ENCODE results near the gene PLA2G2D.

Gene PLA2G2D

DNA sequence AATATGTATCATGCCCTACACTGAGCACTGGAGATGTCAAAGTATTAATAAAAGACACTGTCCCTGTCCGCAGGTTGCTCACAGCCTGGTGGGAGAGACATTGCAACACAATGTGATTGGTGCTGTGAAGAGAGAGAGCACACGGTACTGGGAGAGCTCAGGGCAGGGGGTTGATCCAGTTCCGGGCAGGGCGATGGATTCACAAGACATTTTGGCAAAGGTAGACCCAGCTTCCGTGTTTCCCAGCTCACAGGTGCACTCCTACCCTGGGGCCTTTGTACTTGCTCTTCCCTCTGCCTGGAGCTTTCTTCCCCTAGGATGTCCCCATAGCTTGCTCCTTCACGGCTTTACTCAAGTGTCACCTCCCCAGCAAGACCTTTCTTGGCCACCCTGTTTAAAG is 47.9 kb downstream of the PLA2G2D start:
- Histone ChIP-seq H3K27me3 (ENCODE audit: low read depth) (no peaks in the 10 kb centered on the region), H3K4me3 (no peak overlapping the region), H3K9me3 (no peaks in the 10 kb centered on the region), H3K4me1 (no peaks in the 10 kb centered on the region), H3K36me3 (replicated peaks) (no peaks in the 10 kb centered on the region)
- DNase-seq (ENCODE audit: low spot score in 2 of 2) = no peak
- in situ Hi-C loops (cut with MboI; ENCODE audit: low sequenced_read_pairs) = no loop called here

DNA sequence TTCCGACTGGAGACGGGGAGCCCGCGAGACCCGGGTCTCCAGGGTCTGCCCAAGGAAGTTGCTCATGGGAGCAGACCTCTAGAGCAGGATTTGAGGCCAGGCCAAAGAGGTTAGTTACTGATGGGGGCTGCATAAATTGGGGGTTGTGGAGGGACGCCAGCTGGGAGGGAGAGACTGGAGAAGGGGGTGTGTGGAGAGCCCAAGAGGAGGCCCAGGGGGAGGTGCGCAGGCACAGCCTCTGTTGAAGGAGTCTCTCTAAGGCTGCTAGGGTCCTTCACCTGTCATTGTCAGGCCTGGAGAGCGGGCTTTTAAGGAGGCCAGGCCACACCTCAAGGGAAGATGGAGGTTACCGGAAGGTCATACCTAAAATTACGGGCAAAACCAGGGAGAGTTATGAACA is 49.0 kb downstream of the PLA2G2D start:
- DNase-seq (ENCODE audit: low spot score in 2 of 2) = no peak
- in situ Hi-C loops (cut with MboI; ENCODE audit: low sequenced_read_pairs) = no loop called here
- H3K9me3 ChIP-seq = no peaks in the 10 kb centered on the region
- no peak overlapping the region for H3K4me3 ChIP-seq
- H3K27me3 ChIP-seq (ENCODE audit: low read depth) = no peaks in the 10 kb centered on the region
- H3K36me3 ChIP-seq (replicated peaks) = no peaks in the 10 kb centered on the region
- H3K4me1 ChIP-seq = no peaks in the 10 kb centered on the region

DNA sequence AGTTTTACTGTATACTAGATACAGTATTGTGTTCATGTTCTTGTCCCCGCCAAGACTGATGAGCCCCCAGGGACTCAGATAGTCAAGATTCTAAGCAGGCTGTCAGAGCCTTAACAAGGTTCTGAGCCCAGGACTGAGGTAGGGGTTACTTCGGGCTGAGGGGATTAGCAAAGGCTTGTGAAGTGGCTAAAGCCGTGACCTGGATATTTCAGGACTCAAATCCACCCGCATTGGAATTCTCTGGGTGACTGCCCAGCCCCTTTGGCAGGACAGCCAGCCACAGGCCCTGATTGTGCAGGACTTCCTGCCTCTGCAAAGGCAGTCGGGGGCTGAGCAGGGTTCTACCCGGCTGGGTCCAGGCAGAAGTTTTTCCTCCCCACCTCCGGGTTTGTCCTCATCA is 49.5 kb downstream of the PLA2G2D start, which contains the start of gene PLA2G5:
Gene PLA2G5 (plus strand): TSS at position 321 of the 400 bp plus-strand sequence. CDS start 14,637 bp downstream, outside the sequence.
- in situ Hi-C loops (cut with MboI; ENCODE audit: low sequenced_read_pairs) = no loop called here
- H3K36me3 ChIP-seq (replicated peaks) = no peaks in the 10 kb centered on the region
- H3K4me1 ChIP-seq = no peaks in the 10 kb centered on the region
- H3K27me3 ChIP-seq (ENCODE audit: low read depth) = no peaks in the 10 kb centered on the region
- H3K9me3 ChIP-seq = no peaks in the 10 kb centered on the region
- no peak within 1 kb of the TSS for H3K4me3 ChIP-seq
- DNase-seq (ENCODE audit: low spot score in 2 of 2) = no peak

DNA sequence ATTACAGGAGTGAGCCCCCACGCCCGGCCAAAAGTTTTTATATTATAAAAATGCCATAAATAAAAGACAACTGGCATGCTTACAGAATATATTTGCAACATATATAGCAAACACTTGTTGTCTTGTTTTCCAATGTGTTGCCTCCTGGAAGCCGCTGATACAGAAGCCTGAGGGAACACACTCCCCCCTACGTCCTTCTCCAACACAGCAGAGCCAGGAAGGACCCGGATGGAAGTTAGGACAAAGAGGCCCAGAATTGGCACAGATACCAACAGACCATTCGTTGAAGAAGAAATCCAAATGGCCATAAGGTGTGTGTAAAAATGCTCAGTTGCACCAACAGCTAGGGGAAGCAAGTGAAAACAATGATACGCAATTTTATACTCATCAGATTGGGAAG is 50.6 kb downstream of the PLA2G2D start:
- Histone ChIP-seq H3K9me3 (no peaks in the 10 kb centered on the region), H3K4me3 (no peak overlapping the region), H3K27me3 (ENCODE audit: low read depth) (no peaks in the 10 kb centered on the region), H3K4me1 (no peaks in the 10 kb centered on the region), H3K36me3 (replicated peaks) (no peaks in the 10 kb centered on the region)
- in situ Hi-C loops (cut with MboI; ENCODE audit: low sequenced_read_pairs) = no loop called here
- DNase-seq (ENCODE audit: low spot score in 2 of 2) = no peak

DNA sequence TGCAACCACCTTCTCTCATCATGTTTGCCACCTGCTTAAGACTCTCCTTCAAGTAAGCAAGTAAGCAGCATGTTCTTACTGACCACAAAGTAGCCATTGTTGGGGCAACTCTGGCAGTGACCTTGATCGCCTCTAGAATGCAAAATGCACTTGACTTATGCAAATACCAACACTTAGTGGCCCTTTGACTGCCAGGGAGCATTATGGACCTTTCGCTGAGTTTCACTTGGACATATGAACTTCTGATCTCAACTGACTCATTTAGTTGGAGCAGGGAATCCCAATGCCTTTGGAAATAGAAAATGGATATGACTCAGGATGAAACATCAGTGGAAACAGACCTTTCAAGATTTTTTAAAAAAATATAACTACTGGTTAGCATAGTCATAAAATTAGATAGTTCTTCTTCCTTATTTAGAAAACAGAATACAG is 55.5 kb downstream of the PLA2G2D start:
- H3K27me3 ChIP-seq (ENCODE audit: low read depth) = no peaks in the 10 kb centered on the region
- DNase-seq (ENCODE audit: low spot score in 2 of 2) = no peak
- in situ Hi-C loops (cut with MboI; ENCODE audit: low sequenced_read_pairs) = no loop called here

More for the DNA sequence above, 55.5 kb downstream of the PLA2G2D start:
- Histone ChIP-seq H3K4me3 (no peak overlapping the region), H3K4me1 (no peaks in the 10 kb centered on the region), H3K9me3 (no peaks in the 10 kb centered on the region), H3K36me3 (replicated peaks) (no peaks in the 10 kb centered on the region)
